HG03175 (cell line): ENCODE data around the gene CRYZ.
"Not testable (repeated sequence)": the region's sequence is repeated elsewhere in the genome, so short reads cannot be mapped to it uniquely, and the experiment has no call there.

ENCODE experiments used
- ATAC-seq: cut with Tn5 transposase; IDR thresholded peaks from one replicate; pipeline ENCODE4 v1.9.1; 2021; ENCODE audit warnings: mild to moderate bottlenecking, moderate library complexity; ENCODE audit not compliant: unreplicated experiment

CRYZ gene

GRCh38 chr1:74681851-74682250, 51.0 kb downstream of the CRYZ start:
- ATAC-seq, result no peak

- ATAC-seq, result peak; percentile 84
Measured at GRCh38 chr1:74681449-74681848, 51.4 kb downstream of the CRYZ start.

GRCh38 chr1:74681001-74681400, 51.8 kb downstream of the CRYZ start:
- peak; percentile 37 for ATAC-seq

- no peak for ATAC-seq
Measured at GRCh38 chr1:74679811-74680210, 53.0 kb downstream of the CRYZ start.

GRCh38 chr1:74677926-74678325, 54.9 kb downstream of the CRYZ start:
- no peak for ATAC-seq

GRCh38 chr1:74674278-74675048, 58.4 kb downstream of the CRYZ start:
- no peak for ATAC-seq

- ATAC-seq, result no peak
Measured at GRCh38 chr1:74673351-74674111, 59.3 kb downstream of the CRYZ start, which contains the start of gene ERICH3. Gene ERICH3 (minus strand): TSS chr1:74673792. CDS start chr1:74673519, 273 bp downstream.

- ATAC-seq, result not testable (repeated sequence)
Measured at GRCh38 chr1:74670866-74671265, 62.0 kb downstream of the CRYZ start.
